Hepatocyte (in vitro differentiated cells): Measurements from ENCODE around the gene WDFY1.

Experiments used
- EZH2 ChIP-seq: fragments of 200-600 bp; sonication (generic); IDR thresholded peaks from 2 replicates; pipeline ENCODE4 v1.6.1; 2016; ENCODE audit warnings: antibody characterized with exemption, mild to moderate bottlenecking, borderline replicate concordance
- TF ChIP-seq, protein P1 (sequence below): fragments of 200-600 bp; sonication (generic); IDR thresholded peaks from 2 replicates; pipeline ENCODE4 v1.5.1; 2016; ENCODE audit warnings: antibody characterized with exemption, mild to moderate bottlenecking; ENCODE audit not compliant: poor library complexity

GRCh38 chr2:223937535-223937934, 7.6 kb downstream of the WDFY1 start:
- TF ChIP-seq, protein P1, sequence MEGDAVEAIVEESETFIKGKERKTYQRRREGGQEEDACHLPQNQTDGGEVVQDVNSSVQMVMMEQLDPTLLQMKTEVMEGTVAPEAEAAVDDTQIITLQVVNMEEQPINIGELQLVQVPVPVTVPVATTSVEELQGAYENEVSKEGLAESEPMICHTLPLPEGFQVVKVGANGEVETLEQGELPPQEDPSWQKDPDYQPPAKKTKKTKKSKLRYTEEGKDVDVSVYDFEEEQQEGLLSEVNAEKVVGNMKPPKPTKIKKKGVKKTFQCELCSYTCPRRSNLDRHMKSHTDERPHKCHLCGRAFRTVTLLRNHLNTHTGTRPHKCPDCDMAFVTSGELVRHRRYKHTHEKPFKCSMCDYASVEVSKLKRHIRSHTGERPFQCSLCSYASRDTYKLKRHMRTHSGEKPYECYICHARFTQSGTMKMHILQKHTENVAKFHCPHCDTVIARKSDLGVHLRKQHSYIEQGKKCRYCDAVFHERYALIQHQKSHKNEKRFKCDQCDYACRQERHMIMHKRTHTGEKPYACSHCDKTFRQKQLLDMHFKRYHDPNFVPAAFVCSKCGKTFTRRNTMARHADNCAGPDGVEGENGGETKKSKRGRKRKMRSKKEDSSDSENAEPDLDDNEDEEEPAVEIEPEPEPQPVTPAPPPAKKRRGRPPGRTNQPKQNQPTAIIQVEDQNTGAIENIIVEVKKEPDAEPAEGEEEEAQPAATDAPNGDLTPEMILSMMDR = no peak
- TF ChIP-seq EZH2 = no peak
